Naive thymus-derived CD4-positive, alpha-beta T cell (primary cell): ENCODE data around the gene STK24. TPM values are rescaled to one million over a fixed set of nuclear protein-coding genes. Genes with fewer than 3 reads are reported as not detected.

ENCODE experiments used
- ATAC-seq: fragments of 150-1000 bp; cut with Tn5 transposase; 2 replicates; pipeline ENCODE4 v1.10.0; 2021; ENCODE audit warnings: mild to moderate bottlenecking, moderate library complexity
- CTCF ChIA-PET: fragments of 350-600 bp; sonication (Branson Sonifier 250); formaldehyde crosslinking; loops from one replicate; lab custom pipeline; 2021; ENCODE audit warnings: antibody characterized with exemption; lab: Charles Lee
- POLR2A ChIA-PET: fragments of 350-600 bp; sonication (Branson Sonifier 250); formaldehyde crosslinking; loops from one replicate; lab custom pipeline; 2021; ENCODE audit warnings: antibody characterized with exemption, inconsistent platforms; lab: Charles Lee
- DNase-seq, 9 donors: peaks; one replicate each; pipeline versions ENCODE4 v3.0.0 to v3.0.0-alpha.2; 2020 to 2022; ENCODE audit warnings: mixed read lengths in 1 of 9
- H3K27ac ChIP-seq: one replicate; pipeline ENCODE4 v1.7.0; 2013; ENCODE audit warnings: mild to moderate bottlenecking, low read depth, low read length, moderate library complexity
- H3K27me3 ChIP-seq, 2 donors: one replicate each; pipeline ENCODE4 v1.7.0; 2013; ENCODE audit warnings: low read length in 2 of 2, mild to moderate bottlenecking in 2 of 2, moderate library complexity in 2 of 2; ENCODE audit not compliant: control insufficient read depth in 2 of 2, insufficient read depth in 2 of 2
- H3K36me3 ChIP-seq, 3 experiments: 1 replicate in 2 of 3; 2 replicates in 1 of 3; pipeline ENCODE4 v1.7.0; 2013; ENCODE audit warnings: low read length in 3 of 3, mild to moderate bottlenecking in 3 of 3, moderate library complexity in 1 of 3; ENCODE audit not compliant: insufficient read depth in 3 of 3, control insufficient read depth in 2 of 3
- H3K4me1 ChIP-seq, 2 donors: one replicate each; pipeline ENCODE4 v1.7.0; 2013; ENCODE audit warnings: low read length in 2 of 2, mild to moderate bottlenecking in 2 of 2, moderate library complexity in 1 of 2; ENCODE audit not compliant: control insufficient read depth in 2 of 2, insufficient read depth in 2 of 2
- H3K4me3 ChIP-seq: 2 replicates; pipeline ENCODE4 v1.7.0; 2013; ENCODE audit warnings: mild to moderate bottlenecking, low read length
- H3K9me3 ChIP-seq, 3 experiments: 1 replicate in 2 of 3; 2 replicates in 1 of 3; pipeline ENCODE4 v1.7.0; 2013; ENCODE audit warnings: low read length in 3 of 3; ENCODE audit not compliant: control insufficient read depth in 2 of 3
- H3K27ac Mint-ChIP-seq, 9 donors: one replicate each; pipeline ENCODE4 v1.8.0; 2020 to 2022; ENCODE audit warnings: mixed read lengths in 9 of 9, mild to moderate bottlenecking in 8 of 9, moderate library complexity in 5 of 9, inconsistent platforms in 2 of 9
- H3K27me3 Mint-ChIP-seq, 5 donors: one replicate each; pipeline ENCODE4 v1.8.0; 2021 to 2022; ENCODE audit warnings: mixed read lengths in 5 of 5, mild to moderate bottlenecking in 1 of 5
- H3K36me3 Mint-ChIP-seq, 5 donors: one replicate each; pipeline ENCODE4 v1.8.0; 2020 to 2022; ENCODE audit warnings: mixed read lengths in 5 of 5, mild to moderate bottlenecking in 3 of 5, inconsistent platforms in 1 of 5
- H3K4me1 Mint-ChIP-seq, 7 donors: one replicate each; pipeline ENCODE4 v1.8.0; 2020 to 2022; ENCODE audit warnings: mixed read lengths in 7 of 7, mild to moderate bottlenecking in 3 of 7, inconsistent platforms in 1 of 7
- H3K4me3 Mint-ChIP-seq, 10 donors: one replicate each; pipeline ENCODE4 v1.8.0; 2020 to 2022; ENCODE audit warnings: mild to moderate bottlenecking in 10 of 10, mixed read lengths in 10 of 10, moderate library complexity in 6 of 10, inconsistent platforms in 2 of 10
- H3K9me3 Mint-ChIP-seq, 11 donors: one replicate each; pipeline ENCODE4 v1.8.0; 2020 to 2022; ENCODE audit warnings: mixed read lengths in 11 of 11, mild to moderate bottlenecking in 4 of 11, inconsistent platforms in 1 of 11, moderate library complexity in 1 of 11
- intact Hi-C, 2 donors: fragments of 100-400 bp; cut with micrococcal nuclease; formaldehyde crosslinking; loops; one replicate each; pipeline ENCODE4 v1.15.1; 2023
- polyA plus RNA-seq, 2 donors: library from polyadenylated mRNA; unstranded; fragments of 300-500 nt; fragmentation: Illumina TruSeq; gene quantifications; one replicate each; pipeline ENCODE4 v1.2.3, GENCODE V29; 2021
- total RNA-seq, 6 experiments: library from RNA in 5 of 6; stranded (reverse) in 5 of 6; gene quantifications; 1 replicate in 5 of 6; 2 replicates in 1 of 6; pipeline ENCODE4 v1.2.3 and lab custom pipeline; 2021 to 2026

Gene STK24
- total and polyA plus RNA-seq, 7 experiments from 2014 or later, result 29.8 to 148 (median 94.4) TPM

DNA sequence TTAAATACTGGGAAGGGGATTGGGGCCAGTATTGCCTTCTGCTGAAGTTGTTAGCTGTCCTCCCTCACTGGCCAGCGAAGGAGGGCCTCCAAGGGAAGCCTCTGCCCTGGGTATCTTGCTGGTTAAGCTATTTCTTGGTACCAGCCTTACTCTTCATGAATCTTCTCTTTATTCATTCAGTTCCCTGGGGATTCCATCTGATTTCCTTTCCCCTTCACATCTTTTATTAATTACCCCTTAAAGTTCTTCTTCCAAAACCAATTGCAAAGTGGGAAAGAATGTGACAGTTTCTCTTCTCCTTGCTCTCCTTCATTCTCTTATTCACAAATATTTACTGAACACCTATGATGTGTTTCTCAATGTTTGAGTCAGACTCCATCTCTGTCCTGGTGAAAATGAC lies 36.7 kb upstream of the STK24 start:
- no peak for DNase-seq
- no peaks in the 10 kb centered on the region for H3K36me3 ChIP-seq
- Mint-ChIP-seq H3K9me3 (peaks cover 0 to 3% (median 0%) of the 10 kb centered on the region in 11 donors), H3K36me3 (no peaks in the 10 kb centered on the region), H3K4me3 (no peak overlapping the region), H3K27me3 (peaks cover 0 to 5% (median 0%) of the 10 kb centered on the region in 5 donors), H3K27ac (no peak overlapping the region), H3K4me1 (no peaks in the 10 kb centered on the region)
- no peak for ATAC-seq
- no peak overlapping the region for H3K4me3 ChIP-seq
- no peaks in the 10 kb centered on the region for H3K4me1 ChIP-seq
- no peak overlapping the region for H3K27ac ChIP-seq
- ChIA-PET POLR2A (interaction anchor here (0.8 kb wide), 1 partner anchor 485 kb away, joined by 3 read pairs; no protein-coding TSS in a partner anchor), CTCF (no interaction called here)
- H3K27me3 ChIP-seq, result no peaks in the 10 kb centered on the region
- intact Hi-C loops, result no loop called here
- H3K9me3 ChIP-seq, result no peaks in the 10 kb centered on the region

DNA sequence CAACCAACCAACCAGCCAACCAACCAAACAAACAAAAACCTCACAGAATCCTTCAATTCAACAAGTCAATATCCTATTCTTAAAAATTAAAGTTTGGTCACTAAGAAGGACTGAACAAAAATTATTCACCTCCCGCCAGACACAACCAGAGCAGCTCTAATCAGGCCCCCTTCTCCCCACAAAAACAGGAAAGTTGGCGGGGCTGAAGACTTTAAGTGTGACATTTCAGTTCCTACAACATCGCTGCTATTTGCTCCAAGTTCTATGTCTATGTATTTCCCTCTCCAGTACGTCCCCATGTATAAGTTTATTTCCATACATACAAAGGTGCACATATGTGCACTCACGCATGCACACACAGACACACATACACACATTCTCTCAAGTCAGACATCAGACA lies 32.8 kb upstream of the STK24 start:
- H3K4me1 ChIP-seq, result no peaks in the 10 kb centered on the region
- H3K4me3 ChIP-seq, result no peak overlapping the region
- H3K4me3 Mint-ChIP-seq, result no peak overlapping the region
- H3K27ac Mint-ChIP-seq, result no peak overlapping the region
- no peaks in the 10 kb centered on the region for H3K9me3 Mint-ChIP-seq
- no peak for DNase-seq
- H3K9me3 ChIP-seq, result no peaks in the 10 kb centered on the region
- H3K36me3 Mint-ChIP-seq, result no peaks in the 10 kb centered on the region
- intact Hi-C loops, result no loop called here
- peaks cover 0 to 11% (median 0%) of the 10 kb centered on the region in 5 donors for H3K27me3 Mint-ChIP-seq
- no peak for ATAC-seq
- no peaks in the 10 kb centered on the region for H3K36me3 ChIP-seq
- no peaks in the 10 kb centered on the region for H3K4me1 Mint-ChIP-seq
- POLR2A ChIA-PET, result no interaction called here
- no peak overlapping the region for H3K27ac ChIP-seq
- no peaks in the 10 kb centered on the region for H3K27me3 ChIP-seq
- CTCF ChIA-PET, result no interaction called here

DNA sequence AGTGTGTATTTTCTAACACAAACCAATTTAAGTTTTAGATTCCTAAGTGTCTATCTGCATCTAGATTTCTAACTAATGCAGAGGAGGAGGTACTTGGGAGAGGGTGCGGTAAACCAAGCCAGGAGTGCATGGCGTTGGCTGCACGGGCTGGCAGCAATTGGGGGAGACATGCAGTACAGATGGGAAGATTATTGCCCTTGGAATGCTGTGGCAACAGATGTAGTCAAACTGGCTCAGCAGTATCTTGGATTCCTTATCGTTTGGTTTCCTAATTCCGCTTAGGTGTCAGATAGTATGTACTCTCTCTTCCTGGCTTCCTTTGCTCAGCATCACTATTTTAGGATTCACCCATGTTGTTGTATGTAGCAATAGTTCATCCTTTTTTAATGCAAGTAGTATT lies 29.4 kb upstream of the STK24 start:
- Histone ChIP-seq H3K4me3 (no peak overlapping the region), H3K9me3 (no peaks in the 10 kb centered on the region), H3K36me3 (no peaks in the 10 kb centered on the region), H3K27ac (no peak overlapping the region), H3K27me3 (no peaks in the 10 kb centered on the region), H3K4me1 (no peaks in the 10 kb centered on the region)
- Mint-ChIP-seq H3K9me3 (peaks cover 0 to 2% (median 0%) of the 10 kb centered on the region in 11 donors), H3K27me3 (peaks cover 0 to 9% (median 0%) of the 10 kb centered on the region in 5 donors), H3K4me1 (no peaks in the 10 kb centered on the region), H3K36me3 (no peaks in the 10 kb centered on the region), H3K4me3 (no peak overlapping the region), H3K27ac (no peak overlapping the region)
- ChIA-PET POLR2A (interaction anchor here (0.7 kb wide), 1 partner anchor 8 kb away, joined by 3 read pairs; no protein-coding TSS in a partner anchor), CTCF (no interaction called here)
- intact Hi-C loops, result no loop called here
- no peak for ATAC-seq
- DNase-seq, result no peak

DNA sequence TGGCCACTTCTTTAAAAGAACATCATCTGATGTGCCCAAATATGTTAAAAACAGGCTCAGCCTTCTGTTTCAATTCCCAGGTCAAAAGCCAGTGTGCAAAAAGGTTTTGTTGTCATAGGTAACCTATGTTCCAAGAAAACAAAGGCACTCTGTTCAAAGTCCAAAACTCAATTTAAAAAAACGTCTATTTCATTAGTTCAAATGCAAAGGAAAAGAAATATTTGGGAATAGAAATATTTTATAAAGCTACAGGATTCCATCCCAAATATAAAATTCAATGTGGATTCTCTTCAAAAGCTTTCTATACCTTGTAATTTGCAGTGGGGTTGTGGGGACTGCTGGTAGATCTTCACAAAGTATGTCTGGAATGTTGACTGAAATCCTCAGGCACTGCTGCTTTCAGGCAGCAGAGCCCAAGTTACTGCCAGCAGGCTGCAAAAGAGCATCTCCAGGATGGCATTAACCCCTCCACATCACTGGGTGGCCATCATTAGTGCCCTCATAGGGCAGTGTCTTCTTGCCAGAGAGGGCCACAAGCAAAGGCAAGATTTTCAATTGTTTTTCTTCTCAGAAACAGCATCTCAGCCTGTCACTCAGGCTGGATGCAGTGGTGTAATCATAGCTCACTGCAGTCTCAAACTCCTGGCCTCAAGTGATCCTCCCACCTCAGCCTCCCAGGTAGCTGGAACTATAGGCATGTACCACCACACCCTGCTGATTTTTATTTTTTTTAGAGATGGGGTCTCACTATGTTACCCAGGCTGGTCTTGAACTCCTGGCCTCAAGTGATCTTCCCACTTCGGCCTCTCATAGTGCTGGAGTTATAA lies 22.8 kb upstream of the STK24 start:
- peaks cover 0 to 4% (median 0%) of the 10 kb centered on the region in 5 donors for H3K36me3 Mint-ChIP-seq
- ChIA-PET CTCF (interaction anchor here (1.6 kb wide), 1 partner anchor 154 kb away, joined by 6 read pairs; no protein-coding TSS in a partner anchor), POLR2A (no interaction called here)
- H3K4me1 Mint-ChIP-seq, result peaks cover 0 to 13% (median 0%) of the 10 kb centered on the region in 7 donors
- Histone ChIP-seq H3K36me3 (no peaks in the 10 kb centered on the region), H3K27me3 (no peaks in the 10 kb centered on the region), H3K4me1 (no peaks in the 10 kb centered on the region), H3K27ac (no peak overlapping the region), H3K4me3 (no peak overlapping the region), H3K9me3 (no peaks in the 10 kb centered on the region)
- peaks cover 0 to 3% (median 0%) of the 10 kb centered on the region in 11 donors for H3K9me3 Mint-ChIP-seq
- no peak overlapping the region for H3K4me3 Mint-ChIP-seq
- no peaks in the 10 kb centered on the region for H3K27me3 Mint-ChIP-seq
- H3K27ac Mint-ChIP-seq, result no peak overlapping the region
- intact Hi-C loops, result no loop called here
- DNase-seq (no peak), ATAC-seq (no peak)

DNA sequence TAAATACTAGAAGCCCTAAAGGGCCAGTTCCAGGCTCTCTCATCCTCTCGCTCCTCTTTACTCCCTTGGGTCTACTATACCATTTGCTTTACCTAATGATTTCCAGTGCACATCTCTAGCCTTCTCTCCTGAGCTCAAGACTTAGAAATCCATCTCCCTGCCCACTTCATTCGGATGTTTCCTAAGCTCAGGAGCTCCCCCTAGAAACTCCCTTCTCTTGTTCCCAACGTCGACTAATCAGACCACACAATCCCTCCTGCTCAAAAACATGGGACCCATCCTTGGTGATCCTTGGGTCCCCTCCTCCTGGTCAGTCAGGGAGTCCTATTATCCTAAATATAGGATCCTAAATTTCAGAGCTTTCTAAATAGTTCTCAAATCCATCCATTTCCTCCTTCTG lies 21.1 kb upstream of the STK24 start:
- DNase-seq, result no peak
- CTCF ChIA-PET, result no interaction called here

DNA sequence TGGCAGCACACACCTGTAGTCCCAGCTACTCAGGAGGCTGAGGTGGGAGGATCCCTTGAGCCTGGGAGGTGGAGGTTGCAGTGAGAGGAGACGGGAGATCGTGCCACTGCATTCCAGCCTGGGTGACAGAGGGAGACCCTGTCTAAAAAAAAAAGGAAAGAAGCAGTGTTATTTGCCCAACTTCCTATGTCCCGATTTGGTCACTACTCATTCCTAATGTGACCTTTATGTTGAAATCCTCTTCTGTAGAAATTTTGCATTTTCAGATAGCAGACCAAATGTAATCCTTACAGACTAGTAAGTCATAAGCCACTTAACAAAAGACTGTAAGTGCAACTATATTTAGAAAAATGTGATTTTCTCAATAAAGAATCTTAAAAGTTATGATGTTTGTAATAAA lies 18.2 kb upstream of the STK24 start:
- H3K36me3 ChIP-seq, result no peaks in the 10 kb centered on the region

More for the DNA sequence above, 21.1 kb upstream of the STK24 start:
- H3K4me1 Mint-ChIP-seq, result peaks cover 0 to 13% (median 0%) of the 10 kb centered on the region in 7 donors
- Histone ChIP-seq H3K9me3 (no peaks in the 10 kb centered on the region), H3K4me1 (no peaks in the 10 kb centered on the region), H3K4me3 (no peak overlapping the region), H3K36me3 (no peaks in the 10 kb centered on the region), H3K27me3 (no peaks in the 10 kb centered on the region), H3K27ac (no peak overlapping the region)
- H3K4me3 Mint-ChIP-seq, result no peak overlapping the region
- intact Hi-C loops, result no loop called here
- peaks cover 0 to 4% (median 0%) of the 10 kb centered on the region in 5 donors for H3K36me3 Mint-ChIP-seq
- ATAC-seq, result no peak
- H3K27me3 Mint-ChIP-seq, result no peaks in the 10 kb centered on the region
- POLR2A ChIA-PET, result interaction anchor here (0.6 kb wide), 1 partner anchor 9 kb away, joined by 3 read pairs; no protein-coding TSS in a partner anchor
- peak overlapping the region in 2 of 9 donors; percentile 6 to 23 for H3K27ac Mint-ChIP-seq
- H3K9me3 Mint-ChIP-seq, result peaks cover 0 to 3% (median 0%) of the 10 kb centered on the region in 11 donors

More for the DNA sequence above, 18.2 kb upstream of the STK24 start:
- Histone ChIP-seq H3K4me3 (no peak overlapping the region), H3K4me1 (no peaks in the 10 kb centered on the region), H3K9me3 (no peaks in the 10 kb centered on the region), H3K27me3 (no peaks in the 10 kb centered on the region), H3K27ac (no peak overlapping the region)
- ATAC-seq (no peak), DNase-seq (no peak)
- Mint-ChIP-seq H3K36me3 (peaks cover 0 to 4% (median 0%) of the 10 kb centered on the region in 5 donors), H3K4me1 (peaks cover 0 to 13% (median 0%) of the 10 kb centered on the region in 7 donors), H3K4me3 (no peak overlapping the region), H3K27me3 (no peaks in the 10 kb centered on the region), H3K27ac (no peak overlapping the region), H3K9me3 (peaks cover 0 to 3% (median 0%) of the 10 kb centered on the region in 11 donors)
- CTCF ChIA-PET, result interaction anchor here (0.7 kb wide), 1 partner anchor 197 kb away, joined by 3 read pairs; no protein-coding TSS in a partner anchor
- intact Hi-C loops, result no loop called here
- POLR2A ChIA-PET, result no interaction called here
